Peyer's patch (tissue), 4 donors: ENCODE results near the gene PLXNB2. TPM values are rescaled to one million over a fixed set of nuclear protein-coding genes. Genes with fewer than 3 reads are reported as not detected.
A peak's percentile ranks its signal among the peaks of the same experiment; 100 is the strongest.
"Not testable (repeated sequence)": the region's sequence is repeated elsewhere in the genome, so short reads cannot be mapped to it uniquely, and the experiment has no call there.

ENCODE experiments used
- DNase-seq, 3 donors: peaks; one replicate each; pipeline ENCODE4 v3.0.0-alpha.2; 2017 to 2019
- H3K27ac ChIP-seq, 4 donors: fragments of 200-600 bp; sonication (generic); one replicate each; pipeline ENCODE4 v1.5.1; 2016 to 2019
- H3K27me3 ChIP-seq, 2 donors: fragments of 200-600 bp; sonication (generic); one replicate each; pipeline ENCODE4 v1.5.1; 2019
- H3K36me3 ChIP-seq, 3 donors: fragments of 200-600 bp; sonication (generic); one replicate each; pipeline ENCODE4 v1.5.1; 2016 to 2019
- H3K4me1 ChIP-seq, 4 donors: fragments of 200-600 bp; sonication (generic); one replicate each; pipeline ENCODE4 v1.5.1; 2016 to 2019
- H3K4me3 ChIP-seq, 4 donors: fragments of 200-600 bp; sonication (generic); 1 replicate in 3 of 4; 2 replicates in 1 of 4; pipeline ENCODE4 v1.5.1; 2016 to 2019; ENCODE audit warnings: mild to moderate bottlenecking in 1 of 4
- H3K9me3 ChIP-seq, 4 donors: fragments of 200-600 bp; sonication (generic); one replicate each; pipeline ENCODE4 v1.5.1; 2016 to 2019; ENCODE audit warnings: mild to moderate bottlenecking in 1 of 4
- POLR2A ChIP-seq, 2 donors: fragments of 450-650 bp; IDR thresholded peaks; one replicate each; pipeline ENCODE4 v1.5.1; 2017; ENCODE audit warnings: antibody characterized with exemption in 2 of 2, mild to moderate bottlenecking in 2 of 2, moderate library complexity in 2 of 2
- total RNA-seq, 4 donors: library from RNA; depleted of rRNA; stranded (reverse); fragments of >200 nt; gene quantifications; one replicate each; pipeline ENCODE4 v1.1.0, GENCODE V29; 2016
- TF ChIP-seq, protein P1 (sequence below), 6 experiments: fragments of 450-650 bp in 4 of 6; fragments of 200-600 bp in 2 of 6; sonication (generic) in 1 of 6; IDR thresholded peaks; one replicate each; pipeline ENCODE4 v1.5.1; 2017 to 2019; ENCODE audit warnings: antibody characterized with exemption in 6 of 6, mild to moderate bottlenecking in 3 of 6, moderate library complexity in 1 of 6

Gene PLXNB2
- total RNA-seq, 4 donors from 2014 or later, result 182 to 597 (median 307) TPM

- Histone ChIP-seq H3K27me3 (no peaks in the 10 kb centered on the region), H3K27ac (no peak overlapping the region), H3K9me3 (no peaks in the 10 kb centered on the region), H3K4me3 (no peak overlapping the region), H3K36me3 (peaks cover 0 to 91% (median 0%) of the 10 kb centered on the region in 3 donors), H3K4me1 (peaks cover 0 to 8% (median 0%) of the 10 kb centered on the region in 4 donors)
- no peak for DNase-seq
- TF ChIP-seq, protein P1, sequence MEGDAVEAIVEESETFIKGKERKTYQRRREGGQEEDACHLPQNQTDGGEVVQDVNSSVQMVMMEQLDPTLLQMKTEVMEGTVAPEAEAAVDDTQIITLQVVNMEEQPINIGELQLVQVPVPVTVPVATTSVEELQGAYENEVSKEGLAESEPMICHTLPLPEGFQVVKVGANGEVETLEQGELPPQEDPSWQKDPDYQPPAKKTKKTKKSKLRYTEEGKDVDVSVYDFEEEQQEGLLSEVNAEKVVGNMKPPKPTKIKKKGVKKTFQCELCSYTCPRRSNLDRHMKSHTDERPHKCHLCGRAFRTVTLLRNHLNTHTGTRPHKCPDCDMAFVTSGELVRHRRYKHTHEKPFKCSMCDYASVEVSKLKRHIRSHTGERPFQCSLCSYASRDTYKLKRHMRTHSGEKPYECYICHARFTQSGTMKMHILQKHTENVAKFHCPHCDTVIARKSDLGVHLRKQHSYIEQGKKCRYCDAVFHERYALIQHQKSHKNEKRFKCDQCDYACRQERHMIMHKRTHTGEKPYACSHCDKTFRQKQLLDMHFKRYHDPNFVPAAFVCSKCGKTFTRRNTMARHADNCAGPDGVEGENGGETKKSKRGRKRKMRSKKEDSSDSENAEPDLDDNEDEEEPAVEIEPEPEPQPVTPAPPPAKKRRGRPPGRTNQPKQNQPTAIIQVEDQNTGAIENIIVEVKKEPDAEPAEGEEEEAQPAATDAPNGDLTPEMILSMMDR (IDR thresholded peaks at IDR 0.05), result no peak
- TF ChIP-seq POLR2A (IDR thresholded peaks at IDR 0.05), result no peak
Observed at GRCh38 chr22:50278461-50278860, 29.0 kb downstream of the PLXNB2 start.

DNA sequence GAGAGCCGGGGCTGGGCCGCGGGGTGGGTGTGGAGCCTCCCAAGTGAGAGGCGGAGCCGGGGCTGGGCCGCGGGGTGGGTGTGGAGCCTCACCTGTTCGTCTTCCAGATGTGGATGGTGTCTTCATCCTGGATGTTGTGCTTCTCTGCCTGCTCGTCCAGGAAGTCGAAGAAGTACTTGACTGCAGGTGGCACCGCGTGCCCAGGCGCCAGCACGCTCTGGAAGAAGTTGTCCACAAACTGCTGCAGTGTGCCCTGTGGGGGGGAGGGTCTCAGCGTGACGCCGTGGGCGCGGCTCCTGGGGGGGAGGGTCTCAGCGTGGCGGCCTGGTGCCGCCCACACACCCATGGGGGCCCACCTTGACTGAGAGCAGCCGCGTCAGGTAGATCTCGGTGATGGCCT lies 29.7 kb downstream of the PLXNB2 start:
- H3K4me3 ChIP-seq, result no peak overlapping the region
- TF ChIP-seq, protein P1 (IDR thresholded peaks at IDR 0.05), result no peak
- TF ChIP-seq POLR2A (IDR thresholded peaks at IDR 0.05), result no peak
- no peak for DNase-seq
- no peaks in the 10 kb centered on the region for H3K9me3 ChIP-seq
- no peak overlapping the region for H3K27ac ChIP-seq
- peaks cover 0 to 4% (median 0%) of the 10 kb centered on the region in 4 donors for H3K4me1 ChIP-seq
- H3K36me3 ChIP-seq, result peaks cover 0 to 84% (median 0%) of the 10 kb centered on the region in 3 donors
- no peaks in the 10 kb centered on the region for H3K27me3 ChIP-seq

DNA sequence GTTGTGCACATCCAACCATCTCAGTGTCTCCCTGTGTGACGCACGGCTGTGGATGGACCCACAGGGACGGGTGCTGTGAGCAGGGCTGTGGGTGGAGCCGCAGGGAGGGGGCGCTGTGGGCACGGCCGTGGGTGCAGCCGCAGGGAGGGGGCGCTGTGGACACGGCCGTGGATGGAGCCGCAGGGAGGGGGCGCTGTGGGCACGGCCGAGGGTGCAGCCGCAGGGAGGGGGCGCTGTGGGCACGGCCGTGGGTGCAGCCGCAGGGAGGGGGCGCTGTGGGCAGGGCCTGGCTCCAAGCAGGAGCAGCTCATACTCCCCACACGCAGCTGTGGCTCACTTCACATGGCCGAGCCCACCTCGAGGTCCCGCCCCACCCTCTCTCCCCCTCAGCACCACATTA lies 31.3 kb downstream of the PLXNB2 start:
- TF ChIP-seq POLR2A (IDR thresholded peaks at IDR 0.05), result no peak
- TF ChIP-seq, protein P1 (IDR thresholded peaks at IDR 0.05), result peak in 5 of 6 experiments; percentile 22 to 69 (median 35)
- H3K9me3 ChIP-seq, result no peaks in the 10 kb centered on the region
- H3K36me3 ChIP-seq, result peaks cover 0 to 68% (median 0%) of the 10 kb centered on the region in 3 donors
- DNase-seq, result peak; percentile 56 to 93 (median 82)
- H3K27me3 ChIP-seq, result no peaks in the 10 kb centered on the region
- peaks cover 4 to 14% (median 9%) of the 10 kb centered on the region in 4 donors for H3K4me1 ChIP-seq
- no peak overlapping the region for H3K4me3 ChIP-seq
- peak overlapping the region in 2 of 4 donors; percentile 38 to 49 for H3K27ac ChIP-seq

- TF ChIP-seq, protein P1 (IDR thresholded peaks at IDR 0.05), result no peak
- no peak for TF ChIP-seq POLR2A (IDR thresholded peaks at IDR 0.05)
- peaks cover 7 to 21% (median 16%) of the 10 kb centered on the region in 4 donors for H3K4me1 ChIP-seq
- H3K36me3 ChIP-seq, result peaks cover 0 to 61% (median 0%) of the 10 kb centered on the region in 3 donors
- peak overlapping the region in 1 of 4 donors; percentile 49 for H3K27ac ChIP-seq
- no peaks in the 10 kb centered on the region for H3K9me3 ChIP-seq
- DNase-seq, result no peak
- H3K4me3 ChIP-seq, result no peak overlapping the region
- no peaks in the 10 kb centered on the region for H3K27me3 ChIP-seq
Observed at GRCh38 chr22:50275181-50276055, 32.0 kb downstream of the PLXNB2 start.

DNA sequence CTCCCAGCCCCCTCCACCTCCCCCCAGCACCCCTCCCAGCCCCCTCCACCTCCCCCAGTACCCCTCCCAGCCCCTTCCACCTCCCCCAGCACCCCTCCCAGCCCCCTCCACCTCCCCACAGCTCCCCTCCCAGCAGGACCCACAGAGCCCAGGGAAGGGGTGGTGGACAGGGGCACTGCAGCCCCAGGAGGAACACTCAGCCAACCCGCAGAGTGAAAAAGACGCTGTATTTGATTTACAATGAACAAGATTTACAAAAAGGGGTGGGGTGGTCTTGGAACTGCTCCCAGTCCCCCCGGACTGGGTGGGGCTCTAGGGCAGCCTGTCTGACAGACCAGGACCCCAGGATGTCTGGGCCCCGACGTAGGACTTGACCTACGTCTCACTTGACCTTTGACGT lies 32.7 kb downstream of the PLXNB2 start:
- H3K27ac ChIP-seq, result no peak overlapping the region

GRCh38 chr22:50274311-50274710 lies 33.1 kb downstream of the PLXNB2 start:
- DNase-seq, result peak in 2 of 3 donors; percentile 60 to 77
- H3K4me1 ChIP-seq, result peaks cover 7 to 30% (median 21%) of the 10 kb centered on the region in 4 donors
- no peaks in the 10 kb centered on the region for H3K27me3 ChIP-seq
- H3K27ac ChIP-seq, result no peak overlapping the region
- TF ChIP-seq, protein P1 (IDR thresholded peaks at IDR 0.05), result peak in 4 of 6 experiments; percentile 11 to 41 (median 34)
- TF ChIP-seq POLR2A (IDR thresholded peaks at IDR 0.05), result no peak
- no peaks in the 10 kb centered on the region for H3K9me3 ChIP-seq
- peaks cover 0 to 50% (median 0%) of the 10 kb centered on the region in 3 donors for H3K36me3 ChIP-seq
- no peak overlapping the region for H3K4me3 ChIP-seq

More for the DNA sequence above, 32.7 kb downstream of the PLXNB2 start:
- DNase-seq, result no peak
- Histone ChIP-seq H3K9me3 (no peaks in the 10 kb centered on the region), H3K27me3 (no peaks in the 10 kb centered on the region), H3K36me3 (peaks cover 0 to 54% (median 0%) of the 10 kb centered on the region in 3 donors), H3K4me3 (no peak overlapping the region), H3K4me1 (peaks cover 7 to 26% (median 19%) of the 10 kb centered on the region in 4 donors)
- no peak for TF ChIP-seq POLR2A (IDR thresholded peaks at IDR 0.05)

- H3K27me3 ChIP-seq, DNase-seq, H3K4me3 ChIP-seq, H3K27ac ChIP-seq, H3K9me3 ChIP-seq: not testable (repeated sequence)
- Histone ChIP-seq H3K36me3 (peaks cover 0 to 44% (median 0%) of the 10 kb centered on the region in 3 donors), H3K4me1 (peaks cover 7 to 35% (median 21%) of the 10 kb centered on the region in 4 donors)
Observed at GRCh38 chr22:50273781-50274180, 33.7 kb downstream of the PLXNB2 start.

DNA sequence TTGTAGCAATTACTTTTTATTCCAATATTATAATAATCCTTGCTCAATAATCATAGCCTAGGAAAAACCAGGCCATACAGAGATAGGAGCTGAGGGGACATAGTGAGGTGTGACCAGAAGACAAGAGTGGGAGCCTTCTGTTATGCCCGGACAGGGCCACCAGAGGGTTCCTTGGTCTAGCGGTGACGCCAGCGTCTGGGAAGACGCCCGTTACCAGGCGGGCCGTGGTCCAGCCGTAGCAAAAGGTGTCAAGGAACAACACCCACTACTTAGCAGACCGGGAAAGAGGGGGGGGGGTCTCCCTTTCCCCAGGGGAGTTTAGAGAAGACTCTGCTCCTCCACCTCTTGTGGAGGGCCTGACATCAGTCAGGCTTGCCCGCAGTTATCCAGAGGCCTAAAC lies 34.1 kb downstream of the PLXNB2 start:
- not testable (repeated sequence) for DNase-seq, H3K27ac ChIP-seq, H3K9me3 ChIP-seq, H3K27me3 ChIP-seq, H3K4me3 ChIP-seq
- Histone ChIP-seq H3K4me1 (peaks cover 7 to 40% (median 21%) of the 10 kb centered on the region in 4 donors), H3K36me3 (peaks cover 0 to 40% (median 0%) of the 10 kb centered on the region in 3 donors)
